ENCODE data around the gene ERAL1. TPM values are rescaled to one million over a fixed set of nuclear protein-coding genes. Genes with fewer than 3 reads are reported as not detected.

ERAL1 gene
- 61.1 TPM for total RNA-seq (ENCODE audit: unreplicated experiment)
- long read RNA-seq, transcript ERAL1-201 (10 exons, 1,925 nt): major isoform, 72 of 89 reads
- long read RNA-seq, partial matches to known transcripts: 5 of 89 reads
- long read RNA-seq, other reads (novel, unspliced or antisense): 12 of 89 reads

GRCh38 chr17:28854457-28855335 lies at the start of gene ERAL1:
Gene ERAL1 (plus strand): TSS chr17:28855016. CDS start chr17:28855035, 19 bp downstream.
- H3K36me3 Mint-ChIP-seq (ENCODE audit: low read depth, unreplicated experiment): peaks cover 16% of the 10 kb centered on the region
- DNase-seq (ENCODE audit: low spot score): peak; percentile 76
- no peak for TF ChIP-seq CTCF (IDR thresholded peaks at IDR 0.05; ENCODE audit: unreplicated experiment)
- peaks cover 1% of the 10 kb centered on the region for H3K27me3 Mint-ChIP-seq (ENCODE audit: unreplicated experiment)
- peaks cover 21% of the 10 kb centered on the region for H3K4me1 Mint-ChIP-seq (ENCODE audit: unreplicated experiment)
- H3K4me3 Mint-ChIP-seq (ENCODE audit: unreplicated experiment): peak within 1 kb of the TSS; percentile 98
- no peaks in the 10 kb centered on the region for H3K9me3 Mint-ChIP-seq (ENCODE audit: unreplicated experiment)
- H3K27ac Mint-ChIP-seq (ENCODE audit: unreplicated experiment): peak within 1 kb of the TSS; percentile 81

- TF ChIP-seq CTCF (IDR thresholded peaks at IDR 0.05; ENCODE audit: unreplicated experiment): no peak
- Mint-ChIP-seq H3K4me3 (ENCODE audit: unreplicated experiment) (peak overlapping the region; percentile 76), H3K36me3 (ENCODE audit: low read depth, unreplicated experiment) (peaks cover 12% of the 10 kb centered on the region), H3K4me1 (ENCODE audit: unreplicated experiment) (peaks cover 31% of the 10 kb centered on the region), H3K27me3 (ENCODE audit: unreplicated experiment) (peaks cover 7% of the 10 kb centered on the region), H3K9me3 (ENCODE audit: unreplicated experiment) (no peaks in the 10 kb centered on the region), H3K27ac (ENCODE audit: unreplicated experiment) (peak overlapping the region; percentile 98)
- DNase-seq (ENCODE audit: low spot score): no peak
Observed at GRCh38 chr17:28807925-28808634, 46.7 kb upstream of the ERAL1 start.

GRCh38 chr17:28810437-28810836 lies 44.4 kb upstream of the ERAL1 start:
- no peaks in the 10 kb centered on the region for H3K9me3 Mint-ChIP-seq (ENCODE audit: unreplicated experiment)
- peaks cover 33% of the 10 kb centered on the region for H3K4me1 Mint-ChIP-seq (ENCODE audit: unreplicated experiment)
- peak overlapping the region; percentile 74 for H3K27ac Mint-ChIP-seq (ENCODE audit: unreplicated experiment)
- peaks cover 7% of the 10 kb centered on the region for H3K27me3 Mint-ChIP-seq (ENCODE audit: unreplicated experiment)
- DNase-seq (ENCODE audit: low spot score): no peak
- peaks cover 8% of the 10 kb centered on the region for H3K36me3 Mint-ChIP-seq (ENCODE audit: low read depth, unreplicated experiment)
- H3K4me3 Mint-ChIP-seq (ENCODE audit: unreplicated experiment): no peak overlapping the region
- TF ChIP-seq CTCF (IDR thresholded peaks at IDR 0.05; ENCODE audit: unreplicated experiment): no peak

DNA sequence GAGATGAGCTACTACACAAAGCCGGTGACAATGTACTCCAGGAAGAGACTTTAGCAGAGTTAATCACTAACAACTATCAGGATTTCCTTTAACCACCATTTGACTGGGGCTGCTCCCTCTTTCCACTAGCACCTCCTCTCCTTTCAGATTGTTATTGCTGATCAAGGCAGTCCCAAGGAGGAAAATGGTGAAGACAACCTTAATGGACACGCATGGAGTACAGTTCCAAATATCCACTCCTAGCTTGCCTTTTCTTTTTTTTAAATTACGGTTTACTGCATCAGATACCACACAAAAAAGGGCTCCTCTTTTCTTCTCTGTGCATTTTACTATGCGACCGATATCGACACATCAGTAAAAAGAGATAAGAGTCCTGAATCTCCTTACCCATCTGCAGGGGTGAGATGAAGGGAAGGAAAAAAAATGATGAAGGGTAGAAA lies 43.1 kb upstream of the ERAL1 start:
- DNase-seq (ENCODE audit: low spot score): peak; percentile 13
- peaks cover 33% of the 10 kb centered on the region for H3K4me1 Mint-ChIP-seq (ENCODE audit: unreplicated experiment)
- no peaks in the 10 kb centered on the region for H3K9me3 Mint-ChIP-seq (ENCODE audit: unreplicated experiment)
- peak overlapping the region; percentile 92 for H3K4me3 Mint-ChIP-seq (ENCODE audit: unreplicated experiment)
- no peak for TF ChIP-seq CTCF (IDR thresholded peaks at IDR 0.05; ENCODE audit: unreplicated experiment)
- peak overlapping the region; percentile 96 for H3K27ac Mint-ChIP-seq (ENCODE audit: unreplicated experiment)
- peaks cover 3% of the 10 kb centered on the region for H3K36me3 Mint-ChIP-seq (ENCODE audit: low read depth, unreplicated experiment)
- H3K27me3 Mint-ChIP-seq (ENCODE audit: unreplicated experiment): peaks cover 7% of the 10 kb centered on the region
